ENCODE measurements around the gene PROCR.

DNA sequence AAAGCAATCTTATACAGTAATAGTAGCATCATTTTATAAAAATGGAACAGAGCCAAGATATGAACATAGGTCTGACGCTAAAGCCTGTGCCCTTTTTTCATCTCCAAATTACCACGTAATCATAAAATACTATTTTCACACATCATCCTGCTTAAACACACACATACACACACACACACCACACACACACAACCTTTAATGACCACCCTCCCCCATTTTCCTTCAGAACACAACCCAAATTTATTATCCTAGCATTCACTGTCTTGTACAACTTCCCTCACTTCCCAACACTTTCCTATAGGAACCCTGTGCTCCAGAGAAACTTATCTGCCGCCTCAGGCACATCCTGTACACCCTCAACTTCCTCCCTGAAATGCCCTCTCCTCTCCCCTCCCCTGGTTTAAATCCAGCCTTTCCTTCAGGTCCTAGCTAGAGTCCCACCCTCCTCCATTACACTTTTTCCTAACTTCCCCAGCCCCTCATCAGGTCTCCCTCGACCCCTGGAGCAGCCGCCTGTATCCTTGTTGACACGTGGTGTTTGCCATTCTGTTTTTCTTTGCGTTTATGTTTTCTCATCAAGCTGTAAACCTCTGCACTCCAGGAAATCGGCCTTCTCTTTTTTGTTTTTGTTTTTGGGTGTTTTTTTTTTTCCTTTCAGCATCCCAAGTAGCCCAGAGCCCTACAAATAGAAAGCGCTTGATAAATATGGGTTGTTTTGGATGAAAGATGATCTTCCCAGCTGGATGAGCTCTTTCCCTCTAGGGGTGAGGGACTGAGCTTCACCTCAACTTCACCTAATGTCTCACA is 53.6 kb downstream of the PROCR start:
- TF ChIP-seq, protein P1, sequence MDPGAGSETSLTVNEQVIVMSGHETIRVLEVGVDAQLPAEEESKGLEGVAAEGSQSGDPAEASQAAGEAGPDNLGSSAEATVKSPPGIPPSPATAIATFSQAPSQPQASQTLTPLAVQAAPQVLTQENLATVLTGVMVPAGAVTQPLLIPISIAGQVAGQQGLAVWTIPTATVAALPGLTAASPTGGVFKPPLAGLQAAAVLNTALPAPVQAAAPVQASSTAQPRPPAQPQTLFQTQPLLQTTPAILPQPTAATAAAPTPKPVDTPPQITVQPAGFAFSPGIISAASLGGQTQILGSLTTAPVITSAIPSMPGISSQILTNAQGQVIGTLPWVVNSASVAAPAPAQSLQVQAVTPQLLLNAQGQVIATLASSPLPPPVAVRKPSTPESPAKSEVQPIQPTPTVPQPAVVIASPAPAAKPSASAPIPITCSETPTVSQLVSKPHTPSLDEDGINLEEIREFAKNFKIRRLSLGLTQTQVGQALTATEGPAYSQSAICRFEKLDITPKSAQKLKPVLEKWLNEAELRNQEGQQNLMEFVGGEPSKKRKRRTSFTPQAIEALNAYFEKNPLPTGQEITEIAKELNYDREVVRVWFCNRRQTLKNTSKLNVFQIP (CRISPR knock-in tag; IDR thresholded peaks at IDR 0.05; ENCODE audit: borderline replicate concordance, low read depth) = no peak
- TF ChIP-seq, protein P2, sequence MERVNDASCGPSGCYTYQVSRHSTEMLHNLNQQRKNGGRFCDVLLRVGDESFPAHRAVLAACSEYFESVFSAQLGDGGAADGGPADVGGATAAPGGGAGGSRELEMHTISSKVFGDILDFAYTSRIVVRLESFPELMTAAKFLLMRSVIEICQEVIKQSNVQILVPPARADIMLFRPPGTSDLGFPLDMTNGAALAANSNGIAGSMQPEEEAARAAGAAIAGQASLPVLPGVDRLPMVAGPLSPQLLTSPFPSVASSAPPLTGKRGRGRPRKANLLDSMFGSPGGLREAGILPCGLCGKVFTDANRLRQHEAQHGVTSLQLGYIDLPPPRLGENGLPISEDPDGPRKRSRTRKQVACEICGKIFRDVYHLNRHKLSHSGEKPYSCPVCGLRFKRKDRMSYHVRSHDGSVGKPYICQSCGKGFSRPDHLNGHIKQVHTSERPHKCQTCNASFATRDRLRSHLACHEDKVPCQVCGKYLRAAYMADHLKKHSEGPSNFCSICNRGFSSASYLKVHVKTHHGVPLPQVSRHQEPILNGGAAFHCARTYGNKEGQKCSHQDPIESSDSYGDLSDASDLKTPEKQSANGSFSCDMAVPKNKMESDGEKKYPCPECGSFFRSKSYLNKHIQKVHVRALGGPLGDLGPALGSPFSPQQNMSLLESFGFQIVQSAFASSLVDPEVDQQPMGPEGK (CRISPR knock-in tag; IDR thresholded peaks at IDR 0.05; ENCODE audit: borderline replicate concordance) = no peak
- TF ChIP-seq ESRRG (CRISPR knock-in tag; IDR thresholded peaks at IDR 0.05) (no peak), ZFP3 (CRISPR knock-in tag; IDR thresholded peaks at IDR 0.05) (no peak), ZFP30 (CRISPR knock-in tag; IDR thresholded peaks at IDR 0.05) (no peak), BACH2 (CRISPR knock-in tag; IDR thresholded peaks at IDR 0.05; ENCODE audit: borderline replicate concordance) (no peak), ZC3H10 (CRISPR knock-in tag; IDR thresholded peaks at IDR 0.05) (no peak), ZNF70 (CRISPR knock-in tag; IDR thresholded peaks at IDR 0.05) (no peak), CSDC2 (CRISPR knock-in tag; IDR thresholded peaks at IDR 0.05) (no peak), TOX (CRISPR knock-in tag; IDR thresholded peaks at IDR 0.05; ENCODE audit: borderline replicate concordance) (no peak), ARNTL (CRISPR knock-in tag; IDR thresholded peaks at IDR 0.05; ENCODE audit: borderline replicate concordance, low read depth) (no peak), ZNF8 (CRISPR knock-in tag; IDR thresholded peaks at IDR 0.05) (no peak), CREB5 (CRISPR knock-in tag; IDR thresholded peaks at IDR 0.05; ENCODE audit: low read depth) (no peak)
- TF ChIP-seq, protein P3, sequence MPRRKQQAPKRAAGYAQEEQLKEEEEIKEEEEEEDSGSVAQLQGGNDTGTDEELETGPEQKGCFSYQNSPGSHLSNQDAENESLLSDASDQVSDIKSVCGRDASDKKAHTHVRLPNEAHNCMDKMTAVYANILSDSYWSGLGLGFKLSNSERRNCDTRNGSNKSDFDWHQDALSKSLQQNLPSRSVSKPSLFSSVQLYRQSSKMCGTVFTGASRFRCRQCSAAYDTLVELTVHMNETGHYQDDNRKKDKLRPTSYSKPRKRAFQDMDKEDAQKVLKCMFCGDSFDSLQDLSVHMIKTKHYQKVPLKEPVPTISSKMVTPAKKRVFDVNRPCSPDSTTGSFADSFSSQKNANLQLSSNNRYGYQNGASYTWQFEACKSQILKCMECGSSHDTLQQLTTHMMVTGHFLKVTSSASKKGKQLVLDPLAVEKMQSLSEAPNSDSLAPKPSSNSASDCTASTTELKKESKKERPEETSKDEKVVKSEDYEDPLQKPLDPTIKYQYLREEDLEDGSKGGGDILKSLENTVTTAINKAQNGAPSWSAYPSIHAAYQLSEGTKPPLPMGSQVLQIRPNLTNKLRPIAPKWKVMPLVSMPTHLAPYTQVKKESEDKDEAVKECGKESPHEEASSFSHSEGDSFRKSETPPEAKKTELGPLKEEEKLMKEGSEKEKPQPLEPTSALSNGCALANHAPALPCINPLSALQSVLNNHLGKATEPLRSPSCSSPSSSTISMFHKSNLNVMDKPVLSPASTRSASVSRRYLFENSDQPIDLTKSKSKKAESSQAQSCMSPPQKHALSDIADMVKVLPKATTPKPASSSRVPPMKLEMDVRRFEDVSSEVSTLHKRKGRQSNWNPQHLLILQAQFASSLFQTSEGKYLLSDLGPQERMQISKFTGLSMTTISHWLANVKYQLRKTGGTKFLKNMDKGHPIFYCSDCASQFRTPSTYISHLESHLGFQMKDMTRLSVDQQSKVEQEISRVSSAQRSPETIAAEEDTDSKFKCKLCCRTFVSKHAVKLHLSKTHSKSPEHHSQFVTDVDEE (CRISPR knock-in tag; IDR thresholded peaks at IDR 0.05) = no peak
